ENCODE data around the gene ANKRD22.

DNA sequence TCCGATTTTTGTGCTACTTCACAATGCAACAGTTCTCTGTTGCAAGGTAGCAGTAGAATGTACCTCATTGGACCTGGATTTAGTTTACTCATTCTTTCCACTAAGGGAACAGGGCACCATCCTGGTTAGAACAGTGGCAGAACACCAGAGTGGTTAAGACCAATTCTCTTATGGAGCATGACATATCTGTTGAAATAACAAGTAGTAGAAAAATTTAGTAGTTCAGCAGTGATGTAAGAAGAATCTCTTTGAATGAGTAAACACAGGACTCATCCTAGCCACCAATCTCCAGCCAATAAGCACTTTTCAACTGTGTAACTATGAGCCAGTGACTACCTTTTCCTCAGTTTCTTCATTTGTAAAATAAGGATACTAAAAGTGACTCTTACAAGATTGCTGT, 2.4 kb downstream of the ANKRD22 start:
- no peak for TF ChIP-seq POLR2AphosphoS5 (IDR thresholded peaks at IDR 0.05)
- TF ChIP-seq, protein P1, sequence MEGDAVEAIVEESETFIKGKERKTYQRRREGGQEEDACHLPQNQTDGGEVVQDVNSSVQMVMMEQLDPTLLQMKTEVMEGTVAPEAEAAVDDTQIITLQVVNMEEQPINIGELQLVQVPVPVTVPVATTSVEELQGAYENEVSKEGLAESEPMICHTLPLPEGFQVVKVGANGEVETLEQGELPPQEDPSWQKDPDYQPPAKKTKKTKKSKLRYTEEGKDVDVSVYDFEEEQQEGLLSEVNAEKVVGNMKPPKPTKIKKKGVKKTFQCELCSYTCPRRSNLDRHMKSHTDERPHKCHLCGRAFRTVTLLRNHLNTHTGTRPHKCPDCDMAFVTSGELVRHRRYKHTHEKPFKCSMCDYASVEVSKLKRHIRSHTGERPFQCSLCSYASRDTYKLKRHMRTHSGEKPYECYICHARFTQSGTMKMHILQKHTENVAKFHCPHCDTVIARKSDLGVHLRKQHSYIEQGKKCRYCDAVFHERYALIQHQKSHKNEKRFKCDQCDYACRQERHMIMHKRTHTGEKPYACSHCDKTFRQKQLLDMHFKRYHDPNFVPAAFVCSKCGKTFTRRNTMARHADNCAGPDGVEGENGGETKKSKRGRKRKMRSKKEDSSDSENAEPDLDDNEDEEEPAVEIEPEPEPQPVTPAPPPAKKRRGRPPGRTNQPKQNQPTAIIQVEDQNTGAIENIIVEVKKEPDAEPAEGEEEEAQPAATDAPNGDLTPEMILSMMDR (IDR thresholded peaks at IDR 0.05): no peak

Data from gastroesophageal sphincter (tissue), 3 donors.